ENCODE data around the gene PGA3.

The PGA3 gene

GRCh38 chr11:61187505-61188130 is 15.7 kb upstream of the PGA3 start:
- CTCF ChIA-PET, result interaction anchor here (1.4 to 2.1 kb wide), 2 partner anchors 9 to 356 kb away, joined by 6 to 7 read pairs; no protein-coding TSS in a partner anchor
- DNase-seq (ENCODE audit: extremely low spot score), result peak; percentile 78
- no peak for TF ChIP-seq ZNF384 (IDR thresholded peaks at IDR 0.05)
- TF ChIP-seq CTBP1 (IDR thresholded peaks at IDR 0.05; ENCODE audit: borderline replicate concordance), result no peak
- TF ChIP-seq L3MBTL2 (conservative IDR thresholded peaks at IDR 0.05), result no peak
- TF ChIP-seq FOXA1 (IDR thresholded peaks at IDR 0.05), result no peak
- no peak for TF ChIP-seq FOXK2 (IDR thresholded peaks at IDR 0.05)
- no peak for TF ChIP-seq FOXM1 (IDR thresholded peaks at IDR 0.05; ENCODE audit: borderline replicate concordance)
- no peak for TF ChIP-seq NFRKB (IDR thresholded peaks at IDR 0.05)
- no peak for TF ChIP-seq PKNOX1 (IDR thresholded peaks at IDR 0.05)
- TF ChIP-seq SP1 (IDR thresholded peaks at IDR 0.05), result no peak
- TF ChIP-seq ARNT (IDR thresholded peaks at IDR 0.05), result no peak
- no peak for TF ChIP-seq HDGF (IDR thresholded peaks at IDR 0.05; ENCODE audit: borderline replicate concordance)
- TF ChIP-seq ELF4 (IDR thresholded peaks at IDR 0.05), result no peak
- POLR2A ChIA-PET, result no interaction called here

DNA sequence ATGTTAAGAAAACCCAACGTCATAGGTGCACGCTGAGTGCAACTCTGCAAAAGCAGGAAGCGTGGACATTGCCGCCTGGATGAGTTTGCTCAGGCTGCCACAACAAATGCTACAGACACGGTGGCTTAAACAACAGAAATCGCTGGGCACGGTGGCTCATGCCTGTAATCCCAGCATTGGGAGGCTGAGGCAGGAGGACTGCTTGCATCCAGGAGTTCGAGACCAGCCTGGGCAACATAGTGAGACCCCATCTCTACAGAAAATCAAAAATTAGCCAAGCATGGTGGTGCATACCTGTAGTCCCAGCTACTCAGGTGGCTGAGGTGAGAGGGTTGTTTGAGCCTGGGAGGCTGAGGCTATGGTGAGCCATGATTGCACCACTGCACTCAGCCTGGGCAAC is 13.4 kb upstream of the PGA3 start:
- TF ChIP-seq FOXM1 (IDR thresholded peaks at IDR 0.05; ENCODE audit: borderline replicate concordance) (no peak), PKNOX1 (IDR thresholded peaks at IDR 0.05) (no peak), LEF1 (IDR thresholded peaks at IDR 0.05; ENCODE audit: borderline replicate concordance) (no peak)
- DNase-seq (ENCODE audit: extremely low spot score), result no peak
- CTCF ChIA-PET, result interaction anchor here (0.6 to 0.9 kb wide), 2 partner anchors 359 kb away, joined by 4 to 5 read pairs; no protein-coding TSS in a partner anchor
- POLR2A ChIA-PET, result no interaction called here

- no peak for DNase-seq (ENCODE audit: extremely low spot score)
- POLR2A ChIA-PET, result no interaction called here
- TF ChIP-seq SUZ12 (IDR thresholded peaks at IDR 0.05) (no peak), BHLHE40 (IDR thresholded peaks at IDR 0.05; ENCODE audit: borderline replicate concordance) (no peak), TARDBP (IDR thresholded peaks at IDR 0.05) (no peak), ARNT (IDR thresholded peaks at IDR 0.05) (no peak), CTBP1 (IDR thresholded peaks at IDR 0.05; ENCODE audit: borderline replicate concordance) (no peak), PKNOX1 (IDR thresholded peaks at IDR 0.05) (no peak), FOXM1 (IDR thresholded peaks at IDR 0.05; ENCODE audit: borderline replicate concordance) (no peak), FOXA1 (IDR thresholded peaks at IDR 0.05) (no peak), NFRKB (IDR thresholded peaks at IDR 0.05) (no peak), SP1 (IDR thresholded peaks at IDR 0.05) (no peak), ELF4 (IDR thresholded peaks at IDR 0.05) (no peak), LEF1 (IDR thresholded peaks at IDR 0.05; ENCODE audit: borderline replicate concordance) (no peak), ZNF384 (IDR thresholded peaks at IDR 0.05) (no peak), HDGF (IDR thresholded peaks at IDR 0.05; ENCODE audit: borderline replicate concordance) (no peak), FOXK2 (IDR thresholded peaks at IDR 0.05) (no peak), L3MBTL2 (conservative IDR thresholded peaks at IDR 0.05) (no peak)
- CTCF ChIA-PET, result no interaction called here
These were observed 9.7 kb upstream of the PGA3 start for GRCh38 chr11:61193596-61193995.

- POLR2A ChIA-PET, result no interaction called here
- TF ChIP-seq TARDBP (IDR thresholded peaks at IDR 0.05) (no peak), HDGF (IDR thresholded peaks at IDR 0.05; ENCODE audit: borderline replicate concordance) (no peak), SUZ12 (IDR thresholded peaks at IDR 0.05) (no peak), FOXK2 (IDR thresholded peaks at IDR 0.05) (no peak), PKNOX1 (IDR thresholded peaks at IDR 0.05) (no peak), ZNF384 (IDR thresholded peaks at IDR 0.05) (no peak), LEF1 (IDR thresholded peaks at IDR 0.05; ENCODE audit: borderline replicate concordance) (no peak), FOXM1 (IDR thresholded peaks at IDR 0.05; ENCODE audit: borderline replicate concordance) (no peak), CTBP1 (IDR thresholded peaks at IDR 0.05; ENCODE audit: borderline replicate concordance) (no peak), NFRKB (IDR thresholded peaks at IDR 0.05) (no peak), SP1 (IDR thresholded peaks at IDR 0.05) (no peak), ELF4 (IDR thresholded peaks at IDR 0.05) (no peak)
- no peak for DNase-seq (ENCODE audit: extremely low spot score)
- CTCF ChIA-PET, result no interaction called here
These were observed 9.1 kb upstream of the PGA3 start for GRCh38 chr11:61194169-61194671.

DNA sequence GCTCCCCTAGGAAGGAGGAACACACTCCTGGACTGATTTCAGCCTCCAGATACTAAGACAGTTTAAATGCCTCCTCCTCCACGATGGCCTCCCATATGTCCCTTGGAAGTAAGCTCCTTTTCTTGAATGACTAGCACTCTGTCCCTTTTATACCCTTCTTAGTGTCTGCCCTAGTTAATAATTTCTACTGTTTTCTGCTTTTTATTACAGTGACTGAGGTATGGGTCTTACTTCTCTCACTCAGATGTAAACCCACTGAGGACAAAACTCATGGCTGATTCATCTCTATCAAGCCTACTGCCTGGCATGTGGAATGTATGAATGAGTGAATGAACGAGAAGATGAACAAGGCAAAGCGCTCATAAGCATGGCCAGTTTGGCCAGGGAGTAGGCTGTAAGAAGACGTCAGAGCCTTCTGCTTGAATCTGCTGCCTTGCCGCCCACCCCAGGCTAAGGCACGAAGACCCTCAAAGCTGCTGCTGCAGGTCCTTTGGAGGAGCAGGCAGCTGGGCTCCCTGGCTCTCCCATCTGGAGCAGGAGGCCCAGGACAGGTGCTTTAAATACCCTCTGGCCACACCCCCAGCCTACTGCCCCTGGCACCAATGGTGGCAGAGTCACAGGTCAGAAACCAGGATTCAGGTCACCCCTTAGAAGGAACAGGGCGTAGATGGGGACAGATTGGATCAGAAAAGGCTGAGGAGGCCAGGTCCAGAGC is 8.2 kb upstream of the PGA3 start:
- ChIA-PET CTCF (interaction anchor here (1.2 kb wide), 1 partner anchor 296 kb away, joined by 3 read pairs; no protein-coding TSS in a partner anchor), POLR2A (no interaction called here)
- DNase-seq (ENCODE audit: extremely low spot score), result no peak
- TF ChIP-seq HDGF (IDR thresholded peaks at IDR 0.05; ENCODE audit: borderline replicate concordance) (no peak), ZNF384 (IDR thresholded peaks at IDR 0.05) (no peak), NFRKB (IDR thresholded peaks at IDR 0.05) (no peak), L3MBTL2 (conservative IDR thresholded peaks at IDR 0.05) (no peak), ELF4 (IDR thresholded peaks at IDR 0.05) (no peak), FOXM1 (IDR thresholded peaks at IDR 0.05; ENCODE audit: borderline replicate concordance) (no peak), FOXA1 (IDR thresholded peaks at IDR 0.05) (no peak), BHLHE40 (IDR thresholded peaks at IDR 0.05; ENCODE audit: borderline replicate concordance) (no peak), SUZ12 (IDR thresholded peaks at IDR 0.05) (no peak), FOXK2 (IDR thresholded peaks at IDR 0.05) (no peak), LEF1 (IDR thresholded peaks at IDR 0.05; ENCODE audit: borderline replicate concordance) (no peak), CTBP1 (IDR thresholded peaks at IDR 0.05; ENCODE audit: borderline replicate concordance) (no peak), TARDBP (IDR thresholded peaks at IDR 0.05) (no peak), ARNT (IDR thresholded peaks at IDR 0.05) (no peak), PKNOX1 (IDR thresholded peaks at IDR 0.05) (no peak), SP1 (IDR thresholded peaks at IDR 0.05) (no peak)

All from HEK293T (cell line).